ENCODE measurements around the gene CRNKL1. TPM values are rescaled to one million over a fixed set of nuclear protein-coding genes. Genes with fewer than 3 reads are reported as not detected.

CRNKL1 gene
- total and polyA plus RNA-seq, 5 experiments from 2014 or later = 6.9 to 34.3 (median 14.6) TPM

Other genes starting within 250 kb of the CRNKL1 start
- gene NAA20, start 35.1 kb downstream of the CRNKL1 start, total RNA-seq = 10 to 100 TPM; 40.9 to 41.5 TPM
- 10 to 100 TPM; 75.0 to 82.4 (median 79.9) TPM for gene NAA20, start 35.1 kb downstream of the CRNKL1 start, polyA plus RNA-seq
- gene CFAP61, start 66 bp upstream of the CRNKL1 start, total RNA-seq = not detected
- gene CFAP61, start 66 bp upstream of the CRNKL1 start, polyA plus RNA-seq = not detected